Nephron (organoid): ENCODE data around the gene GHR.
A peak's percentile ranks its signal among the peaks of the same experiment; 100 is the strongest.

Experiments
- H3K27ac Mint-ChIP-seq, 3 experiments: 2 replicates each; pipeline ENCODE4 v1.8.0; 2020; ENCODE audit warnings: mixed read lengths in 3 of 3, mild to moderate bottlenecking in 2 of 3, moderate library complexity in 1 of 3
- H3K27me3 Mint-ChIP-seq: 2 replicates; pipeline ENCODE4 v1.8.0; 2021; ENCODE audit warnings: low read depth, mild to moderate bottlenecking, moderate library complexity, mixed read lengths
- H3K36me3 Mint-ChIP-seq: 2 replicates; pipeline ENCODE4 v1.8.0; 2020; ENCODE audit warnings: low read depth, mixed read lengths
- H3K4me1 Mint-ChIP-seq: 2 replicates; pipeline ENCODE4 v1.8.0; 2020; ENCODE audit warnings: mixed read lengths
- H3K4me3 Mint-ChIP-seq, 3 experiments: 2 replicates each; pipeline ENCODE4 v1.8.0; 2020; ENCODE audit warnings: mild to moderate bottlenecking in 3 of 3, mixed read lengths in 3 of 3, moderate library complexity in 2 of 3
- H3K9me3 Mint-ChIP-seq: 2 replicates; pipeline ENCODE4 v1.8.0; 2020; ENCODE audit warnings: mixed read lengths
- CTCF ChIP-seq, 3 experiments: fragments of 200-600 bp; sonication (generic); IDR thresholded peaks; one replicate each; pipeline ENCODE4 v1.5.0; 2021; ENCODE audit warnings: antibody characterized with exemption in 3 of 3; ENCODE audit not compliant: unreplicated experiment in 3 of 3

The GHR gene

GRCh38 chr5:42462083-42462482 lies 38.8 kb downstream of the GHR start:
- Mint-ChIP-seq H3K9me3 (no peaks in the 10 kb centered on the region), H3K36me3 (no peaks in the 10 kb centered on the region), H3K4me3 (no peak overlapping the region), H3K27me3 (peaks cover 3% of the 10 kb centered on the region), H3K27ac (no peak overlapping the region), H3K4me1 (peaks cover 6% of the 10 kb centered on the region)
- no peak for TF ChIP-seq CTCF (IDR thresholded peaks at IDR 0.05; ENCODE audit: unreplicated experiment in 3 of 3)

GRCh38 chr5:42467572-42467971 lies 44.3 kb downstream of the GHR start:
- Mint-ChIP-seq H3K4me1 (peaks cover 5% of the 10 kb centered on the region), H3K27me3 (peaks cover 3% of the 10 kb centered on the region), H3K9me3 (no peaks in the 10 kb centered on the region), H3K4me3 (no peak overlapping the region), H3K27ac (no peak overlapping the region), H3K36me3 (no peaks in the 10 kb centered on the region)
- TF ChIP-seq CTCF (IDR thresholded peaks at IDR 0.05; ENCODE audit: unreplicated experiment in 3 of 3): no peak

- Mint-ChIP-seq H3K9me3 (no peaks in the 10 kb centered on the region), H3K27me3 (peaks cover 3% of the 10 kb centered on the region), H3K36me3 (no peaks in the 10 kb centered on the region), H3K27ac (no peak overlapping the region), H3K4me3 (no peak overlapping the region), H3K4me1 (peaks cover 5% of the 10 kb centered on the region)
- no peak for TF ChIP-seq CTCF (IDR thresholded peaks at IDR 0.05; ENCODE audit: unreplicated experiment in 3 of 3)
Observed at GRCh38 chr5:42467981-42468524, 44.8 kb downstream of the GHR start.

GRCh38 chr5:42483472-42484154 lies 60.4 kb downstream of the GHR start:
- Mint-ChIP-seq H3K36me3 (peaks cover 10% of the 10 kb centered on the region), H3K27ac (no peak overlapping the region), H3K9me3 (peaks cover 28% of the 10 kb centered on the region), H3K27me3 (no peaks in the 10 kb centered on the region), H3K4me3 (no peak overlapping the region), H3K4me1 (peaks cover 34% of the 10 kb centered on the region)
- no peak for TF ChIP-seq CTCF (IDR thresholded peaks at IDR 0.05; ENCODE audit: unreplicated experiment in 3 of 3)

- Mint-ChIP-seq H3K27me3 (no peaks in the 10 kb centered on the region), H3K9me3 (peaks cover 5% of the 10 kb centered on the region), H3K4me1 (peaks cover 63% of the 10 kb centered on the region), H3K4me3 (no peak overlapping the region), H3K36me3 (peaks cover 4% of the 10 kb centered on the region), H3K27ac (peak overlapping the region in 1 of 3 experiments; percentile 11)
- TF ChIP-seq CTCF (IDR thresholded peaks at IDR 0.05; ENCODE audit: unreplicated experiment in 3 of 3): no peak
Observed at GRCh38 chr5:42487077-42487476, 63.8 kb downstream of the GHR start.

GRCh38 chr5:42487821-42488220 lies 64.6 kb downstream of the GHR start:
- H3K27ac Mint-ChIP-seq: no peak overlapping the region
- TF ChIP-seq CTCF (IDR thresholded peaks at IDR 0.05; ENCODE audit: unreplicated experiment in 3 of 3): no peak
- no peak overlapping the region for H3K4me3 Mint-ChIP-seq
- no peaks in the 10 kb centered on the region for H3K27me3 Mint-ChIP-seq
- peaks cover 2% of the 10 kb centered on the region for H3K36me3 Mint-ChIP-seq
- H3K4me1 Mint-ChIP-seq: peaks cover 70% of the 10 kb centered on the region
- peaks cover 3% of the 10 kb centered on the region for H3K9me3 Mint-ChIP-seq
